ENCODE measurements around the gene MCM9.

MCM9 gene

GRCh38 chr6:118864341-118865099 is 70.4 kb downstream of the MCM9 start:
- DNase-seq (ENCODE audit: low read depth): no peak

DNA sequence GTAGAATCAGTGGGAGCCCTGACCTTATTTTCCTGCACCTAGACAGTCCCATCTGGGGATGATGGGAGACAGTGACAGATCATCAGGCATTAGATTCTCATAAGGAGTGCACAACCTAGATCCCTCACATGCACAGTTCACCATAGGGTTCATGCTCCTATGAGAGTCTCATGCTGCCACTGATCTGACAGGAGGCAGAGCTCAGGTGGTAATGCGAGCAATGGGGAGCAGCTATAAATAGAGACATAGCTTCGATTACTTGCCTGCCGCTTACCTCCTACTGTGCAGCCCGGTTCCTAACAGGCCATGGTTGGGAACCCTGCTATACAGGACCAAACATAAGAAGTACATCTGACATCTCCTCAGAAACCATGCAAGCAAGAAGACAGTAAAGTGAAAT is 72.5 kb downstream of the MCM9 start:
- DNase-seq (ENCODE audit: low read depth): no peak

DNA sequence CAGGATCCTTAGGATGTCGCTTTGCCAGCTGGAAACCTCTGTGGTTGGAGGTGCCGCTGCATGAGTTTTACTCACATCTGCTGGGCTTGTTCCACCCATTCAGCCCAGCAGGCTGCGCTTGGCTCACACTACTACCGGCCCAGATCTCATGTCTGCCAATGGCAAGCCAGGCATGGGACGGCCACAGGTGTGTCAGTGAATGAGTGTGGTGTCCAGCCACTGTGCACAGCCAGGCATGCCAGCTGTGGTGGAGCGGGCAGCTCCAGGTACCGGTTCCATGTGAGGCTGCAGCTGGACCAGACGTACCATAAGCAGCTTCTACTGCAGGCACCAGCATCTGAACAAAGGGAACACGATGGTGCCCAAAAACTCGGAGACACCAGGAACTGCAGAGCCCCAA is 74.1 kb downstream of the MCM9 start:
- no peak for DNase-seq (ENCODE audit: low read depth)

GRCh38 chr6:118860363-118860762 is 74.6 kb downstream of the MCM9 start:
- no peak for DNase-seq (ENCODE audit: low read depth)

GRCh38 chr6:118859517-118860064 is 75.4 kb downstream of the MCM9 start:
- DNase-seq (ENCODE audit: low read depth): no peak

- no peak for DNase-seq (ENCODE audit: low read depth)
Measured at GRCh38 chr6:118856301-118856700, 78.7 kb downstream of the MCM9 start.

- DNase-seq (ENCODE audit: low read depth): no peak
Measured at GRCh38 chr6:118853408-118853807, 81.6 kb downstream of the MCM9 start.

DNA sequence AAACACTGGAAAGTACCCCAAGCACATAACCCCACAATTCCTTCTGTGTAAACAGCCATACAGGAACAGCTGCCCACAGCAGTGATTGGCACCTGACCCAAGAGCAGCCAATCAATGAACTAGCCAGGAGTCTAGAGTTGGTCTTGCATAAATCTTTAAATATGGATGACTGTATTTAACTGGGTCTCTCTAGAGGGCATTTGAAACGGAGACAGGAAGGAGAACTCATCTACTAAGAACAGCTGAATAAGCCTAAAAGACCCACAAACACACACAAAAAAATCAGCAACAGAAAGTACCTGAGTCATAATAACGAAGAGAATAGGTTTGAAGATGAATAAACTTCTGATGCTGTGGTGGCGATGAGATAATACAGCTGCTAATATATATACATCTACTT is 90.0 kb downstream of the MCM9 start:
- no peak for DNase-seq (ENCODE audit: low read depth)

DNA sequence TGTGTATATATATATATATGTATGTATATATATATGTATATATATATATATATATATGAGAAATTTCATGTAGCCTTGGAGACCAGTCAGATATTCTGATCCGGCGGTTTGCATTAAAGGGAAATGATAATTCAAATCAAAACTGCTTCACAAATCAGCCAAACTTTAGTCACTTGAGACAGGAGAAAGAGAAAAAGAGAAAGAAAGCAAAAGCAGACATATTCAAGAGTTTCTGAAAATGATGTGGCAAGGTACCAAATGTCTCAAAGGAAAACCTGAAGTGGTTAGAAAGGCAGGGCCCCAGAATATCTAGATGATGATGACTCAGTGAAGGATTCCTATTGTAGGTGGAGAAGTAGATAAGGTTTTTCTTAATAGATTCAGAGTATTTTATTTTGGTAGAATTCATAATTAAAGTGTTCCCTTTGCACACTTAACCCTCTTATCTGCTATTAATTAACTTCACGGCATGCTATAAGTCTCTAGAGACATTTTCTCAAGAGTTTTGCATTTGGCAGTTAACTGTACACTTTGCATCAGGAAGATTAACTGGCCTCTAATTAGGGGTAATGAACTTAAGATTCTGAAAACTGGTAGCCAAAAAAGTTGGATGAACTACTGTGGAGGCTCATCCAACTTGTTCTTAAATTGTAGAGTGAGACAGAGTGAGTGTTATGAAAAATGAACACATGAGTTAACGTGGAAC is 91.1 kb downstream of the MCM9 start:
- DNase-seq (ENCODE audit: low read depth): no peak

GRCh38 chr6:118830691-118831090 is 104.3 kb downstream of the MCM9 start:
- DNase-seq (ENCODE audit: low read depth): no peak

GRCh38 chr6:118829817-118830478 is 105.0 kb downstream of the MCM9 start:
- no peak for DNase-seq (ENCODE audit: low read depth)

DNA sequence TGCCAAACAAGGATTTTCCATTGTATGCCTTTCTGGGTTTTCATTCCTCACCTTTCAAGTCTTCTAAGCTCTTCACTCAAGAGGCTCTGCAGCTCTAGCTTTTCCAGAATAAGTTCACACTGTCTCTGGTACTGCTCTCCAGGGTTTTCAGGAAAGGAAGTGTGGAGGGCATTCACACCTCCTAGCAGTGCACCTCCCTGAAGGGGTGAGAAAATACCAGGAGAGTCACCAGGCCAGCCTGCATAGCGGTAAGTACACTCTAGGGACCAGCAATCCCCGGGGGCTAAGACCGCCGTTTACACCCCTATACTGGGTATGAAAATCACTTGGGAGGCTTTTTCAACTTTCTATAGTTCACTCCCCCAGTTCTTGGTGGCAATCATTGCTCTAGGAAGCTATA is 108.9 kb downstream of the MCM9 start:
- no peak for DNase-seq (ENCODE audit: low read depth)

DNA sequence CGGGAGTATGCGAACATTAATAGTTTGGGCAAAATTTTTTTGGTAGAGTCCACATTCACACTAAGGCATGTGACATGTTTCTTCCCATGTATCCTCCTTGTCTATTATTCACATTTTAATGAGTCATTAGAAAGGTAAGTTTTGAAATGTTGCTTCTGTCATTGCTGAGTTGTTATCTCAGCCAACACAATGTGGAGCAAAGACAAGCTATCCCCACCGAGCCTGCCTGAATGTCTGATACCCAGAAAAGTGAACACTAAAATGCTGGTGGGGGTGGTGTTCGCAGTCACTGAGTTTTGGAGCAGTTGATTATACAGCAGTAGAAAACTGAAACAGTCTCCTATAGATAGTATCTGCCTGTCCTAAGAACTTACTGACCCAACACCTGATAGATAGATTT is 109.3 kb downstream of the MCM9 start:
- no peak for DNase-seq (ENCODE audit: low read depth)

DNA sequence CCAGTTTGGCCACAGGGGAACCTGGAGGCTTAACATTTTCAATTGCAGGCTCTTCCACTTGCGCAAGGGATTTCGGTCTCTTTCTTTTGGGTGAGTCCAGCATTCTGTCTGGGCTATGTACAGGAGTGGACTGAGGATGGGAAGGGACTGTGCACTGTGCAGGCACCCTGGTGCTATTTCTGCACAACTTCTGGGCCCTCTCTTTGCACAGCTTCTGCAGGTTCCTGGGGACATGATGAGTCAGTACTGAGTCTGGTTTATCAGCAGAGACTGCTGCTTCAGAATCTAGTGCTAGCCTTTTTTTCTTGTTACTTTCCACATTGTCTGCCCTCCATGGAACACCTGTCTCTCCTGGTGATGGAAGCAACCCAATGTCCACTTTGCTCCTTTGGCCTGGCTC is 119.5 kb downstream of the MCM9 start:
- DNase-seq (ENCODE audit: low read depth): no peak

- DNase-seq (ENCODE audit: low read depth): no peak
Measured at GRCh38 chr6:118813775-118814174, 121.2 kb downstream of the MCM9 start.

GRCh38 chr6:118812970-118813369 is 122.0 kb downstream of the MCM9 start:
- DNase-seq (ENCODE audit: low read depth): no peak

DNA sequence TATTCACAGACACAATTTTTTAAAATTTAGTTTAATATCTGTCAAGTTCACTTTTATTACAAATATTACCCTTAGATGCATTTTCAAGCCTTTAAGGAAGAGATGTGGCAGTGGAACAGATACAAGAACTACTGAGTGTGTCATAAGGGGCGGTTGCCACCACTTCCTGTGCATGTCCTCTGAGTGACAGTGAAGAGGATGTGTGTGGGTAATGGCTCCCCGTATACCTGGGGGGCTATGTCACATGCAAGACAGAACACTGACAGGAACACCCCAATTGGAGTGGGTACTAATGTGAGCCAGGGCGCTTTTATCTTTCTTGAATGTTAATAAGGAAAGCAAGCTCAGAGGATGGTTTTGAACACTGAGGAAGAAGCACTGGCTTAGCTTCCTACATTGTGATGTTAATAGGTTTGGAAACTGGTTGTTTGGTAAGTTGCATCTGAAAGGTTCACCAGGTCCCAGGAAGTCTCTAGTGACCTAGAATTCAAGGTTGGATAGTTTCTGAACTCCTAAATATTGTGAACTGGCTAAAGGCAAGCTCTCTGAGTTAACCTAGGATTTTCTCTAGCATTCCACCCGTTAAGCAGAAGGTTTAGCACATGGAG is 124.4 kb downstream of the MCM9 start:
- no peak for DNase-seq (ENCODE audit: low read depth)

- DNase-seq (ENCODE audit: low read depth): no peak
Measured at GRCh38 chr6:118808793-118809638, 125.9 kb downstream of the MCM9 start.

DNA sequence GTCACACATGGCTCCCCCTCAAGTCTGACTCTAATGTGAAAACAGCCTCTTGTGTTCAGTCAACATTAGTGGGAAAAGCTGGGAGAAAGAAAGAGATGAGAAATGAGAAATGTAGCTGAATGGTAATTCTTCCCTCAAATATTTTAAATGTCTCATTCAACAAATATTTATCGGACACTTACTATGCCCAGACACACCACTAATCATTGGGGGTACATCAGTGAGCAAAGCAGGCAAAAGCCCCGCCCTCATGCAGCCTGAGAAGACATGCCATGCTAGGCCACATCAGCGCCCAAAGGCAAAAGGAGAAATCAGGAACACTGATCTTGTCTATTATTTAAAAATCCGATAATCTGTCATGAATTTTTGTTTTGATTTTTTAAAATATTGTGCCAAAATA is 130.9 kb downstream of the MCM9 start:
- DNase-seq (ENCODE audit: low read depth): no peak

DNA sequence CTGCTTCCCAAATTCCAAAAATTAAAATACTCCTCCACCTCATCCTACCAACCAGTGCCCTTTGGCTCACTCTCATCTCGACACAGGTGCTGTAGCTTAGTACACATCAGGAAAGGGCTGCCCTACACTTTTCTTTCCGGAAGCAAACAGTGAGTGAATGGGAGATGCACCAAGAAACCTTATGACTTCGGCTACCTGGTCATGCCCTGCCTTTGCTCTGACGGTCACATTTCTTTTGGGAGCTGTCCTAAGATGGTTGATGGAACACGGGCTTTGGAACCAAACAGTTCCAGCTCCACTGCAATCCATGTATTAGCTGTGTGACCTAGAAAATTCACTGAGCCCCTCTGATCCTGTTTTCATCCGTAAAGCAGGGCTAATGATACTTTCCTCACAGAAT is 133.7 kb downstream of the MCM9 start:
- DNase-seq (ENCODE audit: low read depth): no peak

DNA sequence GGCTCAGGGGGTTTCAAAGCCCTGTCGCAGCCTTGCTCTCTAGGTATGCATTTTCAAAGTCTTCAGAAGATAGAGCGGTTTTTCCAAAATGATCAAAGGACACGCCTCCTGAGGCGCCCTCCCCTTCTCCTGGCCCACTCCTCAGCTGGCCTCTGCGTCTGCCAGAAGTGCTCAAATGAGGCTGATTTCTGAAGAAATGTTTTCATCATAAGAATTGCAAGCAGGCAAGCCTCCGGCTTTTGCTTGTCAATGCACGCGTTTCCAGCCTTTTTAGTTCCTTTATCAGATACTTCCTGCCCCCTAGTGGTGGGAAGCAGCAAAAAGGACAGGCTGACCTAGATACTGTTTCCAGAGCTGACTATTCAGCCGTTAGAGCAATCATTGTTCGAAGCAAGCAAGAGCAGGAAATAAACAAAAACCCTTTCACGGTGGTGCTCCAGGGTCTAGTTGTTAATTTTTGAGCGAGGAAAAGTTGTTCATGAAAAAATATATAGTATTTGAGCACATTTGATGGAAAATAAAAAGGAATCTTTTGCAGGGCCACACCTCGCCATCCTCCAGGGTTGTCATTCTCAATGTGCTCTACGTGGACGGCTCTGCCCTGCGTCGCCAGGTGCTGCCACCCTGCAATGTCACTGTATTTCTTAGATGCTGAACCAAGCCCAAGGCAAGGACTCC is 134.4 kb downstream of the MCM9 start:
- DNase-seq (ENCODE audit: low read depth): no peak

Data from stimulated activated CD8-positive, alpha-beta memory T cell treated with anti-CD3 and anti-CD28 coated beads, Interleukin-15, amount 100 ng/mL, for 24 hours (primary cell).